Eye (tissue), 1 donor: Measurements from ENCODE around the gene C1QL4.
"Not testable (repeated sequence)": the region's sequence is repeated elsewhere in the genome, so short reads cannot be mapped to it uniquely, and the experiment has no call there.

ENCODE experiments used
- DNase-seq: peaks from one replicate; pipeline ENCODE4 v3.0.0-alpha.2; 2015

Gene C1QL4

DNA sequence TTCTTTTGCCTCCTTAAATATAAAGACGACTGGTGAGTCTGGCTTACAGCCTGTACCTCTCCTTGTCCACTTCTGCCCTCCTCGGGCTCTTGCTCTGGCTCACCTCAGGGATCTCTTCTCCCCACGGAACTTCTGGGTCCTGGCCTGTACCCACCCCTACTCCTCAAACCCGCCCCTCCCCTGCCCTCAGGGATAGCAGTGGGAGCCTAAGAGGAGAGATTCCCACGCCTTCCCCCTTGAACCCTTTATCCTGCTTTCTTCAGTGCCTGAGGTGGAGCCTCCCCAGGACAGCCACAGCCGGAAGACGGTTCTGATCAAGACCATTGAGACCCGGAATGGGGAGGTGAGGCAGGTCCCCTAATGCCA, 39.3 kb downstream of the C1QL4 start:
- DNase-seq, result no peak

DNA sequence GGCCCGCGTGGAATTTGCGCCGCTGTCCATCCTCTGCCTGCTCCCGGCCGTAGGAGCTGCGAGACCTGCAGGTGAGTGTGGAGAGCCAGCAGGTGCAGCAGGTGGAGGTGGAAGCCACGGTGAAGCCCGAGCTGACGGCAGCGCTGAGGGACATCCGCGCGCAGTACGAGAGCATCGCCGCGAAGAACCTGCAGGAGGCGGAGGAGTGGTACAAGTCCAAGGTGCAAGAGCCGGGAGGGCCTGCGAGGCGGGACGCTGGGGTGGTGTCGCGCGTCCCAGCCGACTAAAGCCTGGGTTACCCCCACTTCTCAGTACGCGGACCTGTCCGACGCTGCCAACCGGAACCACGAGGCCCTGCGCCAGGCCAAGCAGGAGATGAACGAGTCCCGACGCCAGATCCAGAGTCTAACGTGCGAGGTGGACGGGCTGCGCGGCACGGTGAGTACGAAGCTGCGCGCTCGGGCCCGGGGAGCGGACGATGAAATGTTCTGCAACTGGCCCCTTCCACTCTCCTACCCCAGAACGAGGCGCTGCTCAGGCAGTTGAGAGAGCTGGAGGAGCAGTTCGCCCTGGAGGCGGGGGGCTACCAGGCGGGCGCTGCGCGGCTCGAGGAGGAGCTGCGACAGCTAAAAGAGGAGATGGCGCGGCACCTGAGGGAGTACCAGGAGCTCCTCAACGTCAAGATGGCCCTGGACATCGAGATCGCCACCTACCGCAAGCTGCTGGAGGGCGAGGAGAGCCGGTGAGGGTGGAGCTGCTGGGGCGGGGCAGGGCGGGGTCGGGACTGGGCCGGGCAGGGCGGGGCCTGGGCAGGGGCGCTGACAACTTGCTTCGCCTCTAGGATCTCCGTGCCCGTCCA, 39.9 kb downstream of the C1QL4 start:
- peak; percentile 38 for DNase-seq

DNA sequence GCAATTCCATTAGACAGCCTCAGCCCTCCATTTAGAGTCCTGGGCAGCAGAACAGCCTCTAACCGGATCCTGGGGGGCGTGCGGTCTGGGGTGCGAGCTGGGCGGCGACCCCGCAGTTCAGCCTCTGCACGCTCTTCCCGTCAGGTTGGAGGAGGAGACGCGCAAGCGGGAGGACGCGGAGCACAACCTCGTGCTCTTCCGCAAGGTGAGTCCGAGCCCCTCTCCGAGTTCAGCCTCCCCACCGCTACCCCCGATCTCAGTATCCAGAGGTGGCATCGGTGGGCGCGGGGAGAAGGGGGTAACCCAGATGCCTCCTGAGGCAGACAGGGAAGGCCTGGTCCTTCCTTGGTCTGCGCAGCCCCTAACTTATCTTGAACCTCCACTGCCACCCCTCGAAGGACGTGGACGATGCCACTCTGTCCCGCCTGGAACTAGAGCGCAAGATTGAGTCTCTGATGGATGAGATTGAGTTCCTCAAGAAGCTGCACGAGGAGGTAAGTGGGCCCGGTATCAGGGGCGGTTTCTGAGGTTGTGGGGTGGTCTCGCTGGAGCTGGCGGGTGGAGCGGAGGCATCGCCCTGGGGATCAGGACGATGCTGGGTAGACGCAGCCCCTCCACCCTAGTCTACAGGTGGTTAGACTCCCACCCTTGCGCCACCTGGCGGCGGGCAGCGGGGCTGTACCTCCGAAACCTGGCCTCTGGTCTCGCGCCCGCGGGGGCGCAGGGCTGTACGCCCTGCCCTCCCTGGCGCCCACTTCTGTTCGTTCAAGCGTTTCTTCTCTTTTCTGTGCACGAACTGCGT, 40.8 kb downstream of the C1QL4 start:
- peak; percentile 76 for DNase-seq

DNA sequence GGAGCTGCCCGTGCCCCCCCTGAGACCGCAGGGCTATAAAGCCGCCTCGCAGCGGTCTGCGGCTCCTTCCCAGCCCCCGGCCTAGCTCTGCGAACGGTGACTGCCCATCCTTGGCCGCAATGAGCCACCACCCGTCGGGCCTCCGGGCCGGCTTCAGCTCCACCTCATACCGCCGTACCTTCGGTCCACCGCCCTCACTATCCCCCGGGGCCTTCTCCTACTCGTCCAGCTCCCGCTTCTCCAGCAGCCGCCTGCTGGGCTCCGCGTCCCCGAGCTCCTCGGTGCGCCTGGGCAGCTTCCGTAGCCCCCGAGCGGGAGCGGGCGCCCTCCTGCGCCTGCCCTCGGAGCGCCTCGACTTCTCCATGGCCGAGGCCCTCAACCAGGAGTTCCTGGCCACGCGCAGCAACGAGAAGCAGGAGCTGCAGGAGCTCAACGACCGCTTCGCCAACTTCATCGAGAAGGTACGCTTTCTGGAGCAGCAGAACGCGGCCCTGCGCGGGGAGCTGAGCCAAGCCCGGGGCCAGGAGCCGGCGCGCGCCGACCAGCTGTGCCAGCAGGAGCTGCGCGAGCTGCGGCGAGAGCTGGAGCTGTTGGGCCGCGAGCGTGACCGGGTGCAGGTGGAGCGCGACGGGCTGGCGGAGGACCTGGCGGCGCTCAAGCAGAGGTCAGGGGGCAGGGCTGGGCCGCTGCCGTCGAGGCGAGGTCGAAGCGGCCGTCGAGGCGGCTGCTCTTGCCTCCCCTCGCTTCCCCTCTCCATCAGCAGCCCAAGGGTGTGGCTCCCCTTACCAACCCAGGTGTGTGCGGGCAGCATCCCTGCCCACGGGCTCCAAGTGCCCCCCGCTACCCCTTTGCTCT, 41.7 kb downstream of the C1QL4 start, which contains the start of gene PRPH:
PRPH (plus strand) TSS at position 66 of the 855 bp plus-strand sequence; CDS start at position 120, 54 bp downstream.
- peak; percentile 68 for DNase-seq

DNA sequence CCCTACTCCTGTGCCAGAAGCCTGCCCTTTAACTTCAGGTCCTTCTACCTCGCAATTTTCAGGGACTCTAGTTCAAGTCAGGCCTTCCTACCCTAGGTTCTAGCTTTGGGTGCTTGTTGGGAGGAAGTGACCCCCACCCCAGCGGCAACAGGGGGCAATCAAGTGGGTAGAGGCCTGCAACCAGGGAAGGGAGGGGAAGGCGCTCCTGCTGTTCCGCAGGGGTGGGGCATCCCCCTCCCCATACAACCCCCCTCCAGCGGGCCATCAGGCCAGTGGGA, 42.2 kb downstream of the C1QL4 start:
- DNase-seq, result peak; percentile 75

DNA sequence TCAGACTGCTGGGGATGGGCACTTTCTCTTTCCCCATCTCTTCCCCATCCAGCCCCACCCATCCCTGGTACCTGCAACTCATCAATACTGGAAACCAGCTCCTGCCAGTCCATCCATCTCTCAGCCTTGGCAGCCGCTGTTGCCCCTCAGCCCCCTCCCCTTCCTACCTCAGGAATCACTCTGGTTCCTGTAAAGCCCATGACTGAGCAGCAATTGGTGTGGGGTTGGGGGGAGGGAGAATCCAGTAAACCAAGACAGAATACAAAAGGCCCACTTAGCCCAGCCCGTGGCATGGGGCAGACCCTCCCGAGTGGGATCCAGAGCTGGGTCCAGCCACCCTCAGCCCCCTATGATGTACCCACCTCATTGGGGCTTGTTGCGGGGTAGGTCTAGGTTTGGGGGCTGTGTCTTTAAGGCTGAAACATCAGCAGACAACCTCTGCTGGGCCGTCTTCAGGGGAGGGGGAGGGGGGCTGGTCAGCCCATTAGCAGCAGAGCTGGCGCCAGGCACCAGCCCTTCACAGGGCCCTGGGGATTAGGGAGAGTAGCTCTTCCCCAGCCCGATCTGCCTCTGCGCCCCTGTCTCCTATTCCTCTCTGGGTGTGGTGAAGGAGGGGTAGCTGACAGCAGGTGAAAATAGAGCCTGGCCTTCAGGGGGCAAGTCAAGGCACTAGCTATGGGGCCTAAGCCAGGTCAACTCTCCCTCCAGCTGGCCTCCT, 42.7 kb downstream of the C1QL4 start:
- DNase-seq, result peak; percentile 64

DNA sequence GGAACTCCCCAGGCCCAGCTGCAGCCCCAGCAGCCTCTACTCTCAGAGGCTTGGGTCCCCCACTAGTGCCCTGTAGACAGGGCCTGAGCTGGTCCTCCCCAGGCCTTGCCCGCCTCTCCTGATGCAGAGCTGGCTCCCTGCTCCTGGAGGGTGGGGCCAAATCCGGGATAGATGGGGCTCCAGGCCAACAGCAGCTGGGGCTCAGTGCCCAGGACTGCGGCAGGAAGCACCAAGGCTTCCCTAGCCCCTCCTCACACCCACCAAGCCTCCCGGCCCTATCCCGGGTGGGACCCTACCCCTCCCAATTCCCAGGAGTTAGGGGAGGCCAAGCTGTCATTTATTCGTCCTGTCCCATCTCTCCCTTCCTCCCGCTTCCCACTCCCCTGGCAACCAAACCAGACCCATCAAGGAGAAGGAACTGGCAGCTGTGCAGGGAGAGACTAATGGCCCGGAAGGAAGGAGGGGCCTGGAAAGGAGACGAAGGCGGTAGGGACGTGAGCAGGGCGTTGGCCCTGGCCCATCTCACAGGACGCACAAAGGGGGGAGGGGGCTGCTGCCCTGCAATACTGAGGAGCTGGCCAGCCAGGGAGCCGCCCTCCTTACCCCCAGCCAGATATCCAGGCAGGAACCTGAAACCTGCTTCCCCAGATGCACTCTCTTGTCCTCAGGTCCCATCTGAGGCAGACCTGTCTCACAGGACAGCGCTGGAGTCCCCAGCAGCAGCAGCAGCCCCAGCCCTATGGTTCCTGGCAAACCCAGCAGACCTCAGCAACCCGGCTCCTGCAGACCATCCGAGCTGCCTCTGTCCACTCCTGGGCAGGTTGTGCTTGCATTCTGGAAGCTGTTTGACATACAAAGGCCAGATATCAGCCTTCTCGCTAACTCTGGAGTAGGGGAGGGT, 43.7 kb downstream of the C1QL4 start:
- DNase-seq, result peak; percentile 88

DNA sequence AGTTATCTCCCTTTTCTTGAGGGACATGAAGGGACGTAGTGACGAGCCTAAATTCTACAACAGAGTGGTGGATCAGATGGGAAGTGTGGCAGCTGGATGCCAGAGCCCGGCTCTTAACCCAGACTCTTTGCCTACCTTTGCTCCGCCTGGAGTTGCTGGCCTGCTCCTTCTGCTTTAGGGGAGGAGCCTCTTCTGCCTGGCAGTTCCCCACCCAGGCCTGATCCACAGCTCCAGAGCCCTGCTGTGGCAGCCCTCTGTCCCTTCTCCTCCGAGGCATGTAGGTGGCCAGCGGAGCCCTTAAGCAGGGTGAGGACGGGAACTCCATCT, 44.3 kb downstream of the C1QL4 start:
- DNase-seq, result no peak

DNA sequence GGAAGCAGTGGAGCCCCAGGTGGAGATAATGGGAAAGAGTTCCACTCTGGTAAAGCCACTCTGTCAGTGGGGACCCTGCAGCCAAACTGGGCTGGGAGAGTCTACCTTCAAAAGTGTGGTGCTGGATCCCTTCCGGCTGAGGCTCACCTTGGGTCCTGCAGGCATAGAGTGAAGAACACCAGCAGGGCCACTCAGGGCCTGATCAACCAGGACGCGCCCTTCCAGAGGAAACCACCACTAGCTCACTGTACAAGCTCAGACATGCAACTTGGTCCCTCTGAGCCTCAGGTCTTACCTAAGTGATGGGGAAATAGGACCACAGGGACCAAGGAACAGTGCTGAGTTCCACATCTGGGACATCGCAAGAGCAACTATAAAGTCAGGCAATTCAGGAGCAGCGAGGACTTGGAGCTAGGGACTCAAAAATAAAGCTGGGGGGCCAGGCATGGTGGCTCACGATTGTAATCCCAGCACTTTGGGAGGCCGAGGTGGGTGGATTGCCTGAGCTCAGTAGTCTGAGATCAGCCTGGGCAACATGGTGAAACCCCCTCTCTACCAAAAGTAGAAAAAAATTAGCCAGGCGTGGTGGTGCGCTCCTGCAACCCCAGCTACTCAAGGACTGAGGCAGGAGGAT, 47.9 kb downstream of the C1QL4 start:
- no peak for DNase-seq

DNA sequence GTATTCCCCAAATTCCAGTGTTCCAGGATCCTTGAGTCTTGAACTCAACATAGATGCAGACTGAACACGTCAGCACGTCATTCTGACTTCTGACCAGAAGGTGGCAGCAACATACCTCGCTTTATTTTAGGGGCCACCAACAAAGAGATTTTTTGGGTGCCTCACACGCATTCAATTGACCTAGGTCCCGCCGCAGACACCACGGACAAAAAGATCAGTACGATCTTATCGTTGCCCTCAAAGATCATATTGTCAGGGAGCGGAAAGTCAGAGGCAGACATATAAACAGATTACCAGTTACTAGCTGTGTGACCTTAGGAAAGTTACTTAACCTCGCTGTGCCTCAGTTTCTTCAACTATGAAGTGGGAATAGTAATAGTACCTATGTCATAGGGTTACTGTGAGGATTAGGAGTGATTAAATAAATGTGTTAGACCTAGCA, 48.6 kb downstream of the C1QL4 start:
- DNase-seq, result peak; percentile 87

DNA sequence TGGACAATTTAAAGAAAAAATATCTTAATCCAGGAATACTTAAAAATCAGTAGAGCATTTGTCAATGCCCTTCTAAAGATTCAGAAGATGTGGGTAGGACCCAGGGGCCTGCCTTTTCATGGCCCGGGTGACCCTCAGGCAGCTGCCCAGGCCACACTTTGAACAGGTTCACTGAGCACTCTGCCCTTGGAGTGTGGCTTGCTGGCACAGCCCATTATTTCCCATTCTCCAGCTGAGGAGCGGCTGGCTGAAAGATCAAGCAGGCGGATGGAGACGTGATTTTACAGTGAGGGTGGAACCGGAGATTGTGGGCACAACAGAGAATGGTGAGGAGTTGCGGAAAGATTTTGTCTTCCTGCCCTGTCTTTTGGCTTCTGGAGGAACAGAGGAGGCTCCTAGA, 49.1 kb downstream of the C1QL4 start:
- DNase-seq, result no peak

DNA sequence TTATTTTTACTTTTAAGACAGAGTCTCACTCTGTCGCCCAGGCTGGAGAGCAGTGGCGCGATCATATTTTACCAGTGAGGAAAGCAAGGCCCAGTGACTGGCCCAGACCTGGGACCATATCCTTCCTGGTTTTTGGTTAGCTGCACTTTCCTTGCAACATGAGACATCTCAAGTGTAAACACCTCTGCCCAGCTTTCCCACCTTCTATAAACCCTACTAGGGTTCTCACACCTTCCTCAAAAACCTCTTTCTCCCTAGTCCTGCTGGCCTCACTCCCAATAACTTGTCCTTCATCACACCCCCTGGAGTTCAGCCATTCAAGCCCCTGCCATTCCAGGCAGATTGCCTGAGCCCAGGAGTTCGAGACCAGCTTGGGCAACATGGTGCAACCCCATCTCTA, 52.3 kb downstream of the C1QL4 start:
- DNase-seq, result no peak

DNA sequence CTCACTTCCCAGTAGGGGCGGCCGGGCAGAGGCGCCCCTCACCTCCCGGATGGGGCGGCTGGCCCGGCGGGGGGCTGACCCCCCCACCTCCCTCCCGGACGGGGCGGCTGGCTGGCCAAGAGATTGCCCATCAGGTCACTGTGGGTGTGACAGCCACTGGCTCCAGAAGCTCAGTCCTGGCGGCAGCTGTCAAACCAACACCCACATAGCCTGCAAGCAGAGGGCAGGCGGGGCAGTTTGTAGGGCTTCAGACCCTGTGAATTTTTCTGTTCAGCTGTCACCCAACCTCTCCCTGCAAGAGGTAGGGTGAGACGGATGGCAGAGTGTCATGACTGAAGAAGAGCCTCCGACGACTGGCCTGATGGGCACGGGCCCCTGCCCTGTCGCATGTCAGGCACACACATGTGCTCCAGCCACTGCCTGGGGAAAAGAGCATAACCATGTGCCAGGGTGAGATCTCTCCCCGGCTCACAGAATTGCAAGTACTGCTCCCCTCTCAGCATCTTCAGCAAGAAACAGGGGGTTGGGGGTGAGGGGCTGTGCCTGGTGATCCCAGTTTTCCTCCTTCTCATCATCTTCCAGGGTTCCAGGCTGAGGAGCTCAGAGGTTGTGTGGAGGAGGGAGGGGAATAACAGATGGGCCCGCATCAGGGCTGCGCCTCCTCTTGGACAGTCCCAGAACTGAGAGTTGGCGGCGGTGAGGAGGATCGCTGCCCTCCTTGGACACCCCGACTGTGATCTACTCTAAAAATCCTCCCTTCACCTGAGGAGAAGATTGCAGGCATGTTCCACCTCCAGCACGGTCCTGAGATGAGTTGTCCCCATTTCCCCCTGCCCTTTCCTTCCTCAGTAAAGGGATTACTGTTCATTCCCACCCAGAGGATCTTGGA, 53.2 kb downstream of the C1QL4 start:
- no peak for DNase-seq

DNA sequence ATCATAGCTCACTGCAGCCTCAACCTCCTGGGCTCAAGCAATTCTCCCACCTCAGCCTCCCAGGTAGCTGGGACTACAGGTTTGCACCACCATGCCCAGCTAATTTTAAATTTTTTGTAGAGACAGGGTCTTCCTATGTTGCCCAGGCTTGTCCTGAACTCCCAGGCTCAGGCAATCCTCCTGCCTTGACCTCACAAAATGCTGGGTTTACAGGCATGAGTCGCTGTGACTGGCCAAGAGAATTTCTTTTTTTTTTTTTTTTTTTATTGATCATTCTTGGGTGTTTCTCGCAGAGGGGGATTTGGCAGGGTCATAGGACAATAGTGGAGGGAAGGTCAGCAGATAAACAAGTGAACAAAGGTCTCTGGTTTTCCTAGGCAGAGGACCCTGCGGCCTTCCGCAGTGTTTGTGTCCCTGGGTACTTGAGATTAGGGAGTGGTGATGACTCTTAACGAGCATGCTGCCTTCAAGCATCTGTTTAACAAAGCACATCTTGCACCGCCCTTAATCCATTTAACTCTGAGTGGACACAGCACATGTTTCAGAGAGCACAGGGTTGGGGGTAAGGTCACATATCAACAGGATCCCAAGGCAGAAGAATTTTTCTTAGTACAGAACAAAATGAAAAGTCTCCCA, 54.1 kb downstream of the C1QL4 start:
- not testable (repeated sequence) for DNase-seq
